ENCODE data around the gene HNRNPA3. TPM values are rescaled to one million over a fixed set of nuclear protein-coding genes. Genes with fewer than 3 reads are reported as not detected.
"Not testable (repeated sequence)": the region's sequence is repeated elsewhere in the genome, so short reads cannot be mapped to it uniquely, and the experiment has no call there.

Gene HNRNPA3
- 26.6 and 31.8 TPM in 2 replicates for total RNA-seq

- peak; percentile 100 for DNase-seq (ENCODE audit: low read depth in 2 of 2)
Observed at GRCh38 chr2:177212106-177212890, at the start of gene HNRNPA3. Gene HNRNPA3 (plus strand): TSS chr2:177212794. CDS start chr2:177212800, 6 bp downstream.

GRCh38 chr2:177164131-177164530 is 48.5 kb upstream of the HNRNPA3 start:
- no peak for DNase-seq (ENCODE audit: low read depth in 2 of 2)

GRCh38 chr2:177164584-177165052 is 48.0 kb upstream of the HNRNPA3 start:
- DNase-seq (ENCODE audit: low read depth in 2 of 2) = peak; percentile 84 to 86

GRCh38 chr2:177165061-177165583 is 47.5 kb upstream of the HNRNPA3 start:
- DNase-seq (ENCODE audit: low read depth in 2 of 2) = peak; percentile 51 to 58

- peak; percentile 64 to 66 for DNase-seq (ENCODE audit: low read depth in 2 of 2)
Observed at GRCh38 chr2:177165721-177166711, 46.6 kb upstream of the HNRNPA3 start.

- peak in 1 of 2 donors; percentile 52 for DNase-seq (ENCODE audit: low read depth in 2 of 2)
Observed at GRCh38 chr2:177169810-177170514, 42.6 kb upstream of the HNRNPA3 start.

GRCh38 chr2:177171418-177171865 is 41.2 kb upstream of the HNRNPA3 start:
- no peak for DNase-seq (ENCODE audit: low read depth in 2 of 2)

GRCh38 chr2:177172034-177172880 is 40.3 kb upstream of the HNRNPA3 start:
- DNase-seq (ENCODE audit: low read depth in 2 of 2) = peak in 1 of 2 donors; percentile 50

GRCh38 chr2:177174486-177174885 is 38.1 kb upstream of the HNRNPA3 start:
- DNase-seq (ENCODE audit: low read depth in 2 of 2) = no peak

- DNase-seq (ENCODE audit: low read depth in 2 of 2) = no peak
Observed at GRCh38 chr2:177175917-177176668, 36.5 kb upstream of the HNRNPA3 start.

GRCh38 chr2:177178797-177179196 is 33.8 kb upstream of the HNRNPA3 start:
- DNase-seq (ENCODE audit: low read depth in 2 of 2) = no peak

GRCh38 chr2:177179227-177179626 is 33.4 kb upstream of the HNRNPA3 start:
- DNase-seq (ENCODE audit: low read depth in 2 of 2) = no peak

- DNase-seq (ENCODE audit: low read depth in 2 of 2) = not testable (repeated sequence)
Observed at GRCh38 chr2:177179671-177180070, 32.9 kb upstream of the HNRNPA3 start.

- DNase-seq (ENCODE audit: low read depth in 2 of 2) = no peak
Observed at GRCh38 chr2:177180269-177181000, 32.2 kb upstream of the HNRNPA3 start.

GRCh38 chr2:177183860-177184259 is 28.7 kb upstream of the HNRNPA3 start:
- DNase-seq (ENCODE audit: low read depth in 2 of 2) = no peak

- DNase-seq (ENCODE audit: low read depth in 2 of 2) = no peak
Observed at GRCh38 chr2:177184606-177185005, 28.0 kb upstream of the HNRNPA3 start.

GRCh38 chr2:177186038-177186437 is 26.6 kb upstream of the HNRNPA3 start:
- not testable (repeated sequence) for DNase-seq (ENCODE audit: low read depth in 2 of 2)

GRCh38 chr2:177187631-177188312 is 24.8 kb upstream of the HNRNPA3 start:
- DNase-seq (ENCODE audit: low read depth in 2 of 2) = no peak
